SJCRH30 (cell line): ENCODE results near the gene DAZAP2. TPM values are rescaled to one million over a fixed set of nuclear protein-coding genes. Genes with fewer than 3 reads are reported as not detected.
"Not testable (repeated sequence)": the region's sequence is repeated elsewhere in the genome, so short reads cannot be mapped to it uniquely, and the experiment has no call there.

Source experiments
- DNase-seq, 2 experiments: peaks; one replicate each; pipeline ENCODE4 v3.0.0-alpha.2; 2015 to 2020
- H3K27ac ChIP-seq: fragments of 250-450 bp; sonication (Bioruptor Pico); 2 replicates; pipeline ENCODE4 v1.5.1; 2020; ENCODE audit warnings: mild to moderate bottlenecking, moderate library complexity
- H3K27me3 ChIP-seq: fragments of 250-450 bp; sonication (Bioruptor Pico); 2 replicates; pipeline ENCODE4 v1.5.1; 2020; ENCODE audit warnings: mild to moderate bottlenecking, moderate library complexity
- H3K36me3 ChIP-seq: fragments of 250-450 bp; sonication (Bioruptor Pico); 2 replicates; pipeline ENCODE4 v1.5.1; 2020; ENCODE audit warnings: mild to moderate bottlenecking, moderate library complexity
- H3K4me1 ChIP-seq: fragments of 250-450 bp; sonication (Bioruptor Pico); 2 replicates; pipeline ENCODE4 v1.5.1; 2020; ENCODE audit warnings: mild to moderate bottlenecking, moderate library complexity
- H3K4me3 ChIP-seq: fragments of 250-450 bp; sonication (Bioruptor Pico); 2 replicates; pipeline ENCODE4 v1.5.1; 2020; ENCODE audit warnings: mild to moderate bottlenecking, moderate library complexity
- H3K9me3 ChIP-seq: fragments of 250-450 bp; sonication (Bioruptor Pico); replicated peaks from 2 replicates; pipeline ENCODE4 v1.5.1; 2020; ENCODE audit warnings: mild to moderate bottlenecking, moderate library complexity
- total RNA-seq: library from RNA; depleted of rRNA; stranded (reverse); fragments of >200 nt; shearing (Covaris generic); gene quantifications from 2 replicates; pipeline ENCODE4 v1.2.3, GENCODE V29; 2014

DAZAP2 gene
- total RNA-seq, 1 experiment from 2014 or later: 239 TPM

DNA sequence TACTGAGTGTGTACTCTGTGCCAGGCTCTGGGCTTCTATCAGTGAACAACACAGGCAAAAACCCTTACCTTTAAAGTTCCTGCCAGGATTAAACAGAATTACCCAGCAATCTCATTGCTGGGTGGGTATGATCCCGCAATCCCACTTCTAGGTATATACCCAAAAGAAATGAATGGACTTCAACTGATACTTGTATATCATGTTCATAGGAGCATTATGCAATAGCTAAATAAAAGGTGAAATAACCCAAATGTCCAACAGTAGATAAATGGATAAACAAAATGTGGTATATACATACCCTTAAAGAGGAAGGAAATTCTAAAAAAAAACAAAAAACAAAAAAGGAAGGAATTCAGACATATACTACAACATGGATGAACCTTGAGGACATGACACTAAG lies 14.7 kb downstream of the DAZAP2 start:
- Histone ChIP-seq H3K4me3 (no peak overlapping the region), H3K36me3 (no peaks in the 10 kb centered on the region), H3K9me3 (no peaks in the 10 kb centered on the region; the same call in 1 of the 2 replicates), H3K27me3 (no peaks in the 10 kb centered on the region), H3K27ac (no peak overlapping the region), H3K4me1 (0 out of 2 replicates have a peak, but pooled peaks cover 3% of the 10 kb centered on the region)
- no peak for DNase-seq

DNA sequence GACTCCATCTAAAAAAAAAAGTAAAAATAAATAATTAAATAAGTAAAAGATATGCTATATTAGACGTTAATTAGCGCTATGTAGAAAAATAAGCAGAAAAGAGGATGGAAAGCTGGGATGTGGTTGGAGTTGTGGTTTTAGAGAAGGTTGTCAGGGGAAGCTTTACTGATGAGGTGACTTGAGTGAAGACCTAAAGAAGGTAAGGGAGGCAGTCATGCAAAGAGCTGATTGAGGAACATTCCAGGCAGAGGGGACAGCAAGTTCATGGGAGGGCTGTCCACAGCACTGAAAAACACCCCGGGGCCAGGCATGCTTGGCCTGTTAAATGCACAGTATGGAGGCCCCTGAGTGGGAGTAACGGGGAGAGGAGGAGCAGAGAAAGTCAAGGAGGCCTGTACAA lies 15.9 kb downstream of the DAZAP2 start:
- Histone ChIP-seq H3K27ac (no peak overlapping the region), H3K9me3 (no peaks in the 10 kb centered on the region; the same call in 1 of the 2 replicates), H3K4me1 (0 out of 2 replicates have a peak, but pooled peaks cover 3% of the 10 kb centered on the region), H3K36me3 (no peaks in the 10 kb centered on the region), H3K4me3 (no peak overlapping the region), H3K27me3 (no peaks in the 10 kb centered on the region)
- DNase-seq: no peak

DNA sequence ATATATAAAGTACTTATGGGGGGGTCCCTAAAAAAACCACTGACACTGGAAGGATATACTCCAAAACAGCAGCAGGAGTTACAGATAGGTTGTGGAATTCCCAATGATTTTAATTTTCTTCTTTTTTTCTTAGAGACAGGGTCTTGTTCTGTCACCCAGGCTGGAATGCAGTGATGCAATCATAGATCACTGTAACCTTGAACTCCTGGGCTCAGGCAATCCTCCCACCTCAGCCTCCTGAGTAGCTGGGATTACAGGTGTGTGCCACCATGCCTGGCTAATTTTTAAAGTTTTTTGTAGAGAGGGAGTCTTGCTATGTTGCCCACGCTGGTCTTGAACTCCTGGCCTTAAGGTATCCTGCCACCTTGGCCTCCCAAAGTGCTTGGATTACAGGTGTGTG lies 21.0 kb downstream of the DAZAP2 start:
- not testable (repeated sequence) for H3K4me3 ChIP-seq, H3K36me3 ChIP-seq, DNase-seq, H3K27ac ChIP-seq, H3K4me1 ChIP-seq, H3K9me3 ChIP-seq, H3K27me3 ChIP-seq

DNA sequence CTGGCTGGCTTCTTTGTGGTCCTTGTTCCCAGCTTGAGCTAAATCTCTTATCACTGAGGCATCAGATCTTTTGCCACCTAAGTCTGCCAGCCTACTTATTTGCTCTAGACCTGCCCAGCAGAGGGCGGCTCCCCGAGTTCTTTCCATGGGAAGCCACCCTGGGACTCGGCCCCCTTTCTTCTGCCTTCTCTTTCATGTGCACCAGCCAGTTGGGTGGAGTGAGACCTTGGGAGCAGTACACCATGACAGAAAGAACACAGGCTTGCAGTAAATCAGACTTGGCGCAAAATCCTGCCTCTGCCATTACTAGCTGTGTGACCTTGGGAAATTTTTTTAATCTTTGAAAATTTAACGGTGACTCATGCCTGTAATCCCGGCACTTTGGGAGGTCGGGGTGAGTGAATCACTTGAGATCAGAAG lies 24.1 kb downstream of the DAZAP2 start:
- Histone ChIP-seq H3K36me3 (no peaks in the 10 kb centered on the region), H3K4me1 (no peaks in the 10 kb centered on the region), H3K27me3 (no peaks in the 10 kb centered on the region), H3K4me3 (no peak overlapping the region), H3K27ac (no peak overlapping the region), H3K9me3 (no peaks in the 10 kb centered on the region)
- peak; percentile 59 to 70 for DNase-seq

DNA sequence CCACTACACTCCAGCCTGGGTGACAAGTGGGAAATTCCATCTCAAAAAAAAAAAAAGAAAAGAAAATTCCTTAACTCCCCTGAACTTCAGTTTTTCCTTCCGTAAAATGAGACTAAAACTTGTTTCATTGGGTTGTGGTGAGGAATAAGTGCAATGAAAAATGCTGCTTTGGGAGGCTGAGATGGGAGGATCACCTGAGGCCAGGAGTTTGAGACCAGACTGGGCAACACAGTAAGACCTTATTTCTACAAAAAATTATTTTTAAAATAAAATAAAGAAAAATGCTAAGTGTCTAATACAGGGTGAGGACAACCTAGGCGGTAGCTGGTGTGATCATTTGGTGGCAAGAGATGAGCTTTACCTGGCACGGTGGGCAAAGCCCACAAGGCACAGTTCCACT lies 24.7 kb downstream of the DAZAP2 start:
- DNase-seq: no peak
- H3K4me3 ChIP-seq: no peak overlapping the region
- H3K4me1 ChIP-seq: no peaks in the 10 kb centered on the region
- no peaks in the 10 kb centered on the region for H3K36me3 ChIP-seq
- no peaks in the 10 kb centered on the region for H3K9me3 ChIP-seq
- H3K27me3 ChIP-seq: no peaks in the 10 kb centered on the region
- no peak overlapping the region for H3K27ac ChIP-seq

DNA sequence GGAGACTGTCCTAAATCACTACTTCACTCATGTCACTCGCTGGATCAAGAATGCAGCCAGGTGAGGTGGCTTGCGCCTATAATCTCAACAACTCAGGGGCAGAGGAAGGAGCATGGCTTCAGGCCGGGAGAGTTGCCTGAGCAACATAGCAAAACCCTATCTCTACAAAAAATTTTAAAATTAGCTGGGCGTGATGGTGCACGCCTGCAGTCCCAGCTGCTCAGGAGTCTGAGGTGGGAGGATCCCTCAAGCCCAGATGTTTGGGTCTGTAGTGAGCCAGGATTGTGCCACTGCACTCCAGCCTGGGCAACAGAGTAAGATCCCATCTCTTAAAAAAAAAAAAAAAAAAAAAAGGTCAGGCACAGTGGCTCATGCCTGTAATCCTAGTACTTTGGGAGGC lies 25.7 kb downstream of the DAZAP2 start:
- no peaks in the 10 kb centered on the region for H3K9me3 ChIP-seq
- H3K4me1 ChIP-seq: no peaks in the 10 kb centered on the region
- no peaks in the 10 kb centered on the region for H3K36me3 ChIP-seq
- H3K27ac ChIP-seq: no peak overlapping the region
- no peak overlapping the region for H3K4me3 ChIP-seq
- no peak for DNase-seq
- H3K27me3 ChIP-seq: no peaks in the 10 kb centered on the region

DNA sequence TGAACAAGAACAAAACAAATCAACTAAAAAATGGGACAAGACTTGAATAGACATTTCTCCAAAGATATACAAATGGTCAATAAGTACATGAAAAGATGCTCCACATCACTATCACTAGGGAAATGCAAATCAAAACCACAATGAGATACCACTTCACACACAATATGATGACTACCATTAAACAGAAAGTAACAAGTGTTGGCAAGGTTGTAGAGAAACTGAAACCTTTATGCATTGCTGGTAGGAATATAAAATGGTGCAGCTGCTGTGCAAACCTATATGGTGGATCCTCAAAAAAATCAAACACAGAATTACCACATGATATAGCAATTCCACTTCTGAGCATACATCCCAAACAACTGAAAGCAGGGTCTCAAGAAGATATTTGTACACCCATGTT lies 26.4 kb downstream of the DAZAP2 start:
- no peaks in the 10 kb centered on the region for H3K27me3 ChIP-seq
- DNase-seq: no peak
- H3K4me1 ChIP-seq: no peaks in the 10 kb centered on the region
- H3K36me3 ChIP-seq: no peaks in the 10 kb centered on the region
- no peak overlapping the region for H3K4me3 ChIP-seq
- no peaks in the 10 kb centered on the region for H3K9me3 ChIP-seq
- no peak overlapping the region for H3K27ac ChIP-seq

DNA sequence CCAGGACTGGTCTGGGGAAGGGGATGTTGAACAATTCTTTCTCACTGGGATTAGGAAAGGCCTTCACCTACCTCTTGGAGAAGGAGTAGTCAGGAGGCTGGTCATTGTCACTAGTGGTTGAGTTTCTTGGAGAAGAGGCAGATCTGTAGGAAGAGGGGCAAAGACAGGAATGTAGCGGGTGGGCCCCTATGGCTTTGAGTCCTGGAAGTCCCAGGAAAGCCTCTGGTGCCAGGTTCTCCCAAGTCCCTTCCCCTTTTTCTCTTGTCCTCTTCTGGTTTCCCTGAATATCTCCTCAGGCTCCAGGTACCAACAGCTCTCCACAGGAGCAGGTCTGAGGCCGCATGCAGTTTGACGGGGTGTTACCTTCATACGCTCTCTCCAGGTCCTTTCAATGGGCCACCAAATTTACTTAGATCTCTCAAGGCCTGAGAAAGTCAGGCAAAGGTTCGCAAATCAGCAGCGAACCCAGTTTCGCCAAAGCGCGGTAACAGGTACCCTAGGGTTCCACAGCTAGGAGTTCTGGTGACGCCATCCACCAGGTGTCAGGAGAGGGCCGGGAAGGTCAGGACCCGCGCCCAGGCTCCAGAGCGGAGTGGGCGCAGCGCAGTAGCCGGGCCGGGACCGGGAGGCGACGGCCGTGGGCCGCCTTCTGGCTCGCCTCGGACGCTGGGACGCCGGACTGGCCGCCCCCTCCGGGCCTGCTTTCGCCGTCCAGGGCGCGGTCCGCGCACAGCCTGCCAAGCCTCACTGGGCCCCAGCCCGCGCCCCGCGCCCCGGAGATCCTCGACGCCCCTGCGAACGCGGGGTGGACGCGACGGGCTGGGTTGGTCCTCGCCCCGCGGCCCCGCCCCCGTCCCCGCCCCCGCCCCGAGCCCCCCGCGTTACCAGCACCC lies 30.8 kb downstream of the DAZAP2 start:
- Histone ChIP-seq H3K36me3 (no peaks in the 10 kb centered on the region), H3K9me3 (no peaks in the 10 kb centered on the region), H3K4me1 (no peaks in the 10 kb centered on the region), H3K27me3 (no peaks in the 10 kb centered on the region), H3K4me3 (peak overlapping the region; percentile 61; the same call in 1 of the 2 replicates), H3K27ac (no peak overlapping the region)
- no peak for DNase-seq

DNA sequence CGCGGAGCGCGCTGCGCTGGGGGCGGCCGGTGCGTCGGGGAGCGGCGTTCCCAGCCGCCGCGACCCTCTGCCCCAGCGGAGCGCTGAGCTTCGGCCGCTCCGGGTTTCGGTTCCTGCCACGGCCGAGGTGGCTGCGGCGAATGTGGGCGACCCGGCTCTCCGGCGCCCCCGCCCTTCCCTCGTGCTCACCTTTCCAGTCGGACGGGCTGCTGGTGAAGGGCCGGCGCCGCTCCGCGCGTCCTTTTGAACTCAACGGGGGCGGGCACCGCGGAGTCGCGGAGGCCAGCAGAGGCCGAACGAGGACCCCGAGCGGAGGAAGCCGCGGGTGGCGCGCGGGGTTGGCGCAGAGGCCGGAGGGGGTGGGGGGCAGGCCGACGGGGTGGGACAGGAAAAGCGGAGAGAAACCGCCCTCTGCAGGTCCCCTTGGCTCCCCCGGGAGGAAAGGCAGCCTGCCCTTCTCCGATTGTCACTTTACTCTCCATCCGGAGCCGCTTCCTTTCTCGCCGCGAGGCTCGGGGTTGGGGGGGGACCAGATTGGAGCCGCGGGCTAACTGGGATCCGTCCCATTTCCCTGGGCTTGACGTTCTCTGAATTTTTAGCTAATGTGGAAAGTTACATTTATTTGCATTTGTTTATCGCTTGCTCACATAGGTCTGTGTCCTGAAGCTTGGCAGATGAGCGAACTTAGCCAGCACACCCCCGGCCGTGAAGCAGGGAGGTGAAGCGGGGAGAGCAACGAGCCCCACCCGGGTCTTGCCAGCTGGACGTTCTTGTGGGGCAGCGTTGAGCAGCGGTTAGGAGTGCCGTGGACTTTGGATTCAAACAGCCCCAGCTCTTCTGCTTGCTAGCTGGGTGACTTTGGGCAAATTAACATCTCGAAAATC lies 31.7 kb downstream of the DAZAP2 start, which contains the start of gene SMAGP:
Gene SMAGP, minus strand, starts transcription at position 349 of the 884 bp plus-strand sequence. CDS start 1,137 bp downstream, outside the sequence.
- Histone ChIP-seq H3K9me3 (no peaks in the 10 kb centered on the region), H3K4me3 (peak within 1 kb of the TSS; percentile 61), H3K27me3 (no peaks in the 10 kb centered on the region), H3K36me3 (no peaks in the 10 kb centered on the region), H3K27ac (no peak within 1 kb of the TSS), H3K4me1 (no peaks in the 10 kb centered on the region)
- peak; percentile 63 to 65 for DNase-seq

DNA sequence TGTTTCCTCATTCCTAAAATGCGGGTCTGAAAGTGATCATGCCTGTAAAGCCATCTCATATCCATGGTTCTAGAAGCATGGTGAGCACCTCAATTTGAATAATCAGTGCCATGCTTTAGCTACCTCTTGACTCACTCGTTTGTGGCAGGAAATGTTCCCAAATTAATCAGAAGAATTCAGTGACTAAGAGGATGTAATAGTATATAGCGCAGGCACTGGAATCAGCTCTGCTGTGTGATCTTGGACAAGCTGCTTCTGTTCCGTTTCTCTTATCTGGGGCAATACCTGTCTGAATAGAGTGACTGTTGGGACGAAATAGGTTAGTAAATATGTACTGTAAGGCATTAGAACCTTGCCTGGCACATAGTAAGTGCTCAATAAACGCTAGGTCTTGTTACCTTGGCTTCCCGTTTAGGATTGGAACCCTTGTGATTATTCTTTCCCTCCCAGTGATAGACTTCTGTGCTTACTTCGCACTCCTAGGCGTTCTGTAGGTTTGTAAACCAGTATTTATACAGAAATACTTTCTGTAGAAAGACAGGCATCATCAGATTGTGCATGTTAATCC lies 32.4 kb downstream of the DAZAP2 start:
- Histone ChIP-seq H3K4me3 (peak overlapping the region; percentile 61), H3K4me1 (no peaks in the 10 kb centered on the region), H3K36me3 (no peaks in the 10 kb centered on the region), H3K27me3 (no peaks in the 10 kb centered on the region), H3K27ac (no peak overlapping the region), H3K9me3 (no peaks in the 10 kb centered on the region)
- DNase-seq: peak in 1 of 2 experiments; percentile 43

DNA sequence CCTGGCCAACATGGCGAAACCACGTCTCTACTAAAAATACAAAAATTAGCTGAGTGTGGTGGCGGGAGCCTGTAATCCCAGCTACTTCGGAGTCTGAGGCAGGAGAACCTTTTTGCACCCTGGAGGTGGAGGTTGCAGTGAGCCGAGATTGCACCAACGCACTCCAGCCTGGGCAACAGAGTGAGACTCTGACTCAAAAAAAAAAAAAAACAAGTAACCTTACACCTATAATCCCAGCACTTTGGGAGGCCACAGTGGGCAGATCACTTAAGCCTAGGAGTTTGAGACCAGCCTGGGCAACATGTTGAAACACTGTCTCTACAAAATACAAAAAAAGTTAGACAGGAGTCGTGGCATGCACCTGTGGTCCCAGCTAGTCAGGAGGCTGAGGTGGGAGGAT lies 34.2 kb downstream of the DAZAP2 start:
- H3K4me1 ChIP-seq, H3K27me3 ChIP-seq, H3K27ac ChIP-seq, H3K4me3 ChIP-seq, H3K36me3 ChIP-seq, DNase-seq, H3K9me3 ChIP-seq: not testable (repeated sequence)

DNA sequence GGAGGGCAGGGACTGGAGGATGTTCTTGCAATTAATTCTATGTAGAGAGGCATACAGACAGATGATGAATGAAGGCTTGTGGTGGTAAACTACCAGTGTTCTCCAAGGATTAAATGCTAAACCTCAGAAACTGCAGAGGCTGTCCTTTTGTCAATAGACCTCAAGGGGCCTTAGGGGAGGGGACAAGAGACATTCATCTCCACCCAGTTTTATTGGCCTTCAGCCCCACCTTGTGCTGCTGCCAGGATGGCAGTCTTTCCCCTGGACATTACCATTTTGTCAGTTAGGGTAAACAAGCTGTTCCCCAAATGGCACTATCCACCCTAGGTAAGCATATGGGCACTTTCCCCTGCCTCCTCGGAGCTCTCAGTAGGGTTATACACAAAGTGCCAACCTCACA lies 36.5 kb downstream of the DAZAP2 start:
- no peak overlapping the region for H3K4me3 ChIP-seq
- H3K27ac ChIP-seq: no peak overlapping the region
- H3K36me3 ChIP-seq: no peaks in the 10 kb centered on the region
- DNase-seq: no peak
- no peaks in the 10 kb centered on the region for H3K9me3 ChIP-seq
- no peaks in the 10 kb centered on the region for H3K4me1 ChIP-seq
- H3K27me3 ChIP-seq: no peaks in the 10 kb centered on the region

DNA sequence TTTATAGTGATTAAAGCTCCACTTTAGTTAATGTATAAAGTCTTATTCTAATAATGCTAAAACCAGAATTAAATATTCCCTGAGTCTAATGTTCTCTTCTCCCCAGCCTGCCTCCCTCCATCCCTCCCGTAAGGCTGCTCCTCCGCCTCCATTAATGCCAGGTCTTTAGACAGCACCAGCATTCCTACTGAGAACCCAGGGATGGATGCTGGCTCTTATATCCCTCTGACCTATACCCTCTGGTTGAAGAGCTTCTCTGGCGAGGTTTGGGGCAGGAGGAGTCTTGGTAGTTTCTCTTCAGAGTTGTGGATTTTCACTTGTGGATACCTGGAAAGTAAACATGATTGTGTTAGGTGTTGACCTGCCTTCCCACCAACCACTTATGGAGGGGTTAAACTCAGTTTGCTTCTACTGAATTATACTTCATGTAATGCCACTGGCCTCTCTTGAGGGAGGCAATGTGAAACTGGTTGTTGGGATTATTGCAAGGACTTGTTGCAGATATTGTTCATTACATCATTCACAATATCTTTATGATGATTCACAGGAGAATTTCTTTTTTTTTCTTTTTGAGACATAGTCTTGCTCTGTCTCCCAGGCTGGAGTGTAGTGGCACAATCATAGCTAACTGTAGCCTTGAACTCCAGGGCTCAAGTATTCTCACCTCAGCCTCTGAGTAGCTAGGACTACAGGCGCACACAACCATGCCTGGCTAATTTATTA lies 42.7 kb downstream of the DAZAP2 start:
- H3K4me1 ChIP-seq: no peaks in the 10 kb centered on the region
- no peaks in the 10 kb centered on the region for H3K9me3 ChIP-seq
- H3K4me3 ChIP-seq: no peak overlapping the region
- H3K36me3 ChIP-seq: no peaks in the 10 kb centered on the region
- H3K27ac ChIP-seq: no peak overlapping the region
- no peak for DNase-seq
- no peaks in the 10 kb centered on the region; the same call in none of the 2 replicates for H3K27me3 ChIP-seq

DNA sequence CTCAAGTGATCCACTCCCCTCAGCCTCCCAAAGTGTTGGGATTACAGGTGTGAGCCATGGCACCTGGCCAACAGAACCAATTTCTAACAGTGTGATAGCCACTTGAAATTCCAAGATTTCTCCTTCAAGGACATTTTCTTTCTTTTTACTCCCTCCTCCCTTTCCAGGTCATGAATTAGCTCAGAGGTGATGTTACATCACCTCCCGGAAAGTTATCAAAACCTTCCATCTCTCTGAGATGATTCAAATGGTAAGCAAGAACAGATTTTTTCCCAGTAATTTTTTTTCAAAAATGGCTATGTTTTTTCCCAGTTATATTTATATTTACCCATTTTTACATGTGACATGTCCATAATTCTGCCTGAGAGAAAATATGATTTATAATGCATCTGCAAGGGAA lies 47.2 kb downstream of the DAZAP2 start:
- Histone ChIP-seq H3K36me3 (no peaks in the 10 kb centered on the region), H3K4me1 (no peaks in the 10 kb centered on the region), H3K9me3 (no peaks in the 10 kb centered on the region), H3K4me3 (no peak overlapping the region), H3K27me3 (no peaks in the 10 kb centered on the region; the same call in none of the 2 replicates), H3K27ac (no peak overlapping the region)
- no peak for DNase-seq
